Transverse colon (tissue), 4 donors: ENCODE data around the gene FMNL3. TPM values are rescaled to one million over a fixed set of nuclear protein-coding genes. Genes with fewer than 3 reads are reported as not detected.
"Not testable (repeated sequence)": the region's sequence is repeated elsewhere in the genome, so short reads cannot be mapped to it uniquely, and the experiment has no call there.

Experiments
- DNase-seq: peaks from one replicate; pipeline ENCODE4 v3.0.0-alpha.2; 2019
- H3K27ac ChIP-seq, 4 donors: fragments of 200-600 bp; sonication (generic); 2 replicates each; pipeline ENCODE4 v1.5.1; 2016 to 2018; ENCODE audit warnings: inconsistent platforms in 4 of 4
- H3K27me3 ChIP-seq: fragments of 200-600 bp; sonication (generic); 2 replicates; pipeline ENCODE4 v1.5.1; 2017; ENCODE audit warnings: inconsistent platforms
- H3K36me3 ChIP-seq, 4 donors: fragments of 200-600 bp; sonication (generic); 2 replicates each; pipeline ENCODE4 v1.5.1; 2017 to 2019; ENCODE audit warnings: inconsistent platforms in 4 of 4
- H3K4me1 ChIP-seq, 4 donors: fragments of 200-600 bp; sonication (generic); 2 replicates each; pipeline ENCODE4 v1.5.1; 2017 to 2020; ENCODE audit warnings: inconsistent platforms in 4 of 4
- H3K4me3 ChIP-seq, 4 donors: fragments of 200-600 bp; sonication (generic); 1 replicate in 1 of 4; 2 replicates in 3 of 4; pipeline versions ENCODE4 v1.5.1 to v1.6.1; 2017 to 2019; ENCODE audit warnings: inconsistent platforms in 4 of 4
- H3K9me3 ChIP-seq, 2 donors: fragments of 200-600 bp; sonication (generic); 2 replicates each; pipeline ENCODE4 v1.5.1; 2017 to 2019; ENCODE audit warnings: inconsistent platforms in 2 of 2
- CTCF ChIP-seq, 5 experiments: fragments of 200-600 bp in 3 of 5; fragments of 450-650 bp in 2 of 5; sonication (generic) in 3 of 5; IDR thresholded peaks; 1 replicate in 2 of 5; 2 replicates in 3 of 5; pipeline ENCODE4 v1.5.1; 2016 to 2017; ENCODE audit warnings: antibody characterized with exemption in 5 of 5, inconsistent platforms in 3 of 5, mild to moderate bottlenecking in 2 of 5, moderate library complexity in 1 of 5
- EP300 ChIP-seq: sonication (generic); formaldehyde crosslinking; IDR thresholded peaks from one replicate; pipeline ENCODE4 v1.6.1; 2017; ENCODE audit warnings: antibody characterized with exemption, low read depth
- POLR2A ChIP-seq: fragments of 450-650 bp; IDR thresholded peaks from one replicate; pipeline ENCODE4 v1.6.1; 2016; ENCODE audit warnings: antibody characterized with exemption, mild to moderate bottlenecking, moderate library complexity
- POLR2AphosphoS5 ChIP-seq, 3 donors: sonication (generic); formaldehyde crosslinking; IDR thresholded peaks; one replicate each; pipeline ENCODE4 v1.6.1; 2016; ENCODE audit warnings: antibody characterized with exemption in 3 of 3
- WGBS, 2 donors: methylation state at CpG; one replicate each; pipeline ENCODE4 v1.1.5; 2018; ENCODE audit warnings: low coverage in 1 of 2; 5-methylcytosine and 5-hydroxymethylcytosine counted together
- in situ Hi-C, 4 donors: fragments of 200-750 bp; cut with MboI; loops; one replicate each; pipeline versions ENCODE4 v1.15.0 to v1.15.1; 2017; ENCODE audit warnings: low sequenced_read_pairs in 3 of 4, low pct_ligation_motif_present in 1 of 4, low pct_unique_long_range_greater_than_20kb in 1 of 4
- intact Hi-C: fragments of 100-400 bp; cut with DNase I; formaldehyde crosslinking; loops from one replicate; pipeline ENCODE4 v1.15.1; 2023; ENCODE audit warnings: low total_unique reads
- total RNA-seq, 4 donors: library from RNA; depleted of rRNA; stranded (reverse); fragments of >200 nt; gene quantifications; one replicate each; pipeline ENCODE4 v1.1.0, GENCODE V29; 2016

The FMNL3 gene
- total RNA-seq, 4 donors from 2014 or later: 5.3 to 16.5 (median 8.2) TPM

DNA sequence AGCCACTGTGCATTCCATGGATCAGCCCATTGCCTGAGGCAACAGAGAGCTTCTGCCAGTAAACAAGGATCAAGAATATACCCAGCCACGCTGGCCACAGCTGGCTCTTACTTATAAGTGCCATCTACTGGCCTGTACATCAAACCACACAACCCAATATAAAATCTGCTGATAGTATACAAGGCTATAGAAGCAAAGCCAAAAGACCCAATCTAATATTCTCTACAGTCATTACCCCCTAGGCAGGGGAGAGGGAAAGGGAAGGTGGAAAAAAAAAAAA lies 97.4 kb downstream of the FMNL3 start:
- no peaks in the 10 kb centered on the region for H3K9me3 ChIP-seq
- TF ChIP-seq CTCF (IDR thresholded peaks at IDR 0.05) (no peak), POLR2A (no peak), EP300 (no peak), POLR2AphosphoS5 (IDR thresholded peaks at IDR 0.05) (no peak)
- intact Hi-C loops: no loop called here
- 100% methylated on average over 1 of the region's 1 CpG; no CpG with 5 or more reads in 1 of the 2 donors for WGBS, 2 donors
- no peaks in the 10 kb centered on the region for H3K4me1 ChIP-seq
- peaks cover 3% of the 10 kb centered on the region for H3K27me3 ChIP-seq
- in situ Hi-C loops: no loop called here
- no peak for DNase-seq
- no peak overlapping the region for H3K4me3 ChIP-seq
- H3K36me3 ChIP-seq: no peaks in the 10 kb centered on the region
- H3K27ac ChIP-seq: no peak overlapping the region

- WGBS, 2 donors: 100% methylated on average over 2 of the region's 2 CpGs; no CpG with 5 or more reads in 1 of the 2 donors
- Histone ChIP-seq H3K36me3 (no peaks in the 10 kb centered on the region), H3K9me3 (no peaks in the 10 kb centered on the region), H3K27ac (no peak overlapping the region), H3K27me3 (peaks cover 3% of the 10 kb centered on the region), H3K4me3 (no peak overlapping the region), H3K4me1 (no peaks in the 10 kb centered on the region)
- intact Hi-C loops (no loop called here), in situ Hi-C loops (no loop called here)
- TF ChIP-seq POLR2AphosphoS5 (IDR thresholded peaks at IDR 0.05) (no peak), EP300 (no peak), POLR2A (no peak), CTCF (IDR thresholded peaks at IDR 0.05) (no peak)
- no peak for DNase-seq
Measured at GRCh38 chr12:49609059-49609874, 97.9 kb downstream of the FMNL3 start.

GRCh38 chr12:49605539-49605938 lies 101.7 kb downstream of the FMNL3 start, which contains the start of gene FAM186B:
TSS of gene FAM186B (minus strand) at chr12:49605639. CDS start at chr12:49605477, 162 bp downstream.
- H3K36me3 ChIP-seq, H3K4me3 ChIP-seq, in situ Hi-C loops, H3K27me3 ChIP-seq, H3K4me1 ChIP-seq, H3K9me3 ChIP-seq, DNase-seq, H3K27ac ChIP-seq, intact Hi-C loops: not testable (repeated sequence)
- 98% methylated on average over 4 of the region's 4 CpGs; no CpG with 5 or more reads in 1 of the 2 donors for WGBS, 2 donors

DNA sequence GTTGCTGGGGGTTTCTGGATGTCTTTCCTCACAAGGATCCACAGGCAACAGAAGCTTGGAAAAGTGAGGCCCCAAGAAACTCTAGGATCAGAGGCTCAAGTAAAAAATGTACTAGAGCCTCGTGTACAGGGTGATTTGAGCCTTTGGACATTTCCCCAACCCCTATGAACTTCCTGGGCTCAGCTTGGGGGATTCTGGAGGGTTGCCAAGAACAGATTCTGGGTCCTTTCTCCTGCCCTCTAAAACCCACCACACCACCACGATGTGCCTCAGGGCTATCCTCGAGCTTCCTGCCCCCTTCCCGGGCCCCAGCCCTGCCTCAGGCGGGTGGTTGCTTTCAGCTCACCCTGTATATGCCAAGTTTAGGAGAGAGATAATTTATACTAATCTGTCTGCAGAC lies 102.3 kb downstream of the FMNL3 start:
- intact Hi-C loops (no loop called here), in situ Hi-C loops (no loop called here)
- no peak for TF ChIP-seq POLR2A
- TF ChIP-seq CTCF (IDR thresholded peaks at IDR 0.05): no peak
- no peak for TF ChIP-seq POLR2AphosphoS5 (IDR thresholded peaks at IDR 0.05)
- TF ChIP-seq EP300: no peak
- Histone ChIP-seq H3K36me3 (no peaks in the 10 kb centered on the region), H3K4me3 (no peak overlapping the region), H3K27ac (no peak overlapping the region), H3K9me3 (no peaks in the 10 kb centered on the region), H3K4me1 (no peaks in the 10 kb centered on the region), H3K27me3 (peaks cover 3% of the 10 kb centered on the region)
- WGBS, 2 donors: 58 to 60% methylated on average over 1 to 5 of the region's 5 CpGs
- no peak for DNase-seq

- intact Hi-C loops: no loop called here
Measured at GRCh38 chr12:49603721-49604120, 103.5 kb downstream of the FMNL3 start.

More at GRCh38 chr12:49603721-49604120, 103.5 kb downstream of the FMNL3 start:
- TF ChIP-seq POLR2A: no peak
- no peak for TF ChIP-seq EP300
- no peak for TF ChIP-seq POLR2AphosphoS5 (IDR thresholded peaks at IDR 0.05)
- TF ChIP-seq CTCF (IDR thresholded peaks at IDR 0.05): no peak
- H3K9me3 ChIP-seq: no peaks in the 10 kb centered on the region
- WGBS, 2 donors: 87% methylated on average over 1 of the region's 1 CpG; no CpG with 5 or more reads in 1 of the 2 donors
- peaks cover 3% of the 10 kb centered on the region for H3K27me3 ChIP-seq
- H3K4me1 ChIP-seq: no peaks in the 10 kb centered on the region
- in situ Hi-C loops: no loop called here
- H3K36me3 ChIP-seq: no peaks in the 10 kb centered on the region
- H3K27ac ChIP-seq: no peak overlapping the region
- H3K4me3 ChIP-seq: no peak overlapping the region
- DNase-seq: no peak
